HepG2 (cell line): ENCODE data around the gene HOXC4. TPM values are rescaled to one million over a fixed set of nuclear protein-coding genes. Genes with fewer than 3 reads are reported as not detected.

Source experiments
- ATAC-seq: fragments of 200-7000 bp; cut with Tn5 transposase; 3 replicates; pipeline ENCODE4 v1.9.1; 2020; ENCODE audit warnings: mild to moderate bottlenecking, moderate library complexity
- BruUV-seq: library from RNA; stranded (reverse); fragments of 400-500 nt; replicated peaks from 2 replicates; lab custom pipeline; 2021; lab: Mats Ljungman, UMichigan
- CTCF ChIA-PET: fragments of 300-600 bp; formaldehyde crosslinking; extraction: SDS; loops from one replicate; lab custom pipeline; 2021; ENCODE audit warnings: low total read pairs, inconsistent platforms, low intra/inter-chr PET ratio; lab: Yijun Ruan, JAX
- POLR2A ChIA-PET: fragments of 350-600 bp; sonication (Branson Sonifier 250); formaldehyde crosslinking; loops from one replicate; lab custom pipeline; 2020; ENCODE audit warnings: antibody characterized with exemption, inconsistent platforms; lab: Yijun Ruan, JAX
- DNase-seq: peaks from one replicate; pipeline ENCODE4 v3.0.0-alpha.2; 2015; ENCODE audit warnings: low spot score
- FAIRE-seq: peaks from 3 replicates; lab custom pipeline; 2011; peaks lifted over from hg19 to GRCh38; lab: Jason Lieb, UNC
- H2AFZ ChIP-seq: one replicate; pipeline ENCODE4 v1.6.1; 2011; ENCODE audit warnings: low read length, inconsistent platforms
- H3K27ac ChIP-seq: fragments of 300-600 bp; 3 replicates; pipeline ENCODE4 v1.8.0; 2011; ENCODE audit warnings: mixed run types, mild to moderate bottlenecking, mixed read lengths, low read length, inconsistent platforms; ENCODE audit not compliant: insufficient read depth; ENCODE audit errors: extremely low read length
- H3K27me3 ChIP-seq, 2 experiments: fragments of 200-600 bp in 1 of 2; 2 replicates in 1 of 2; 3 replicates in 1 of 2; pipeline versions ENCODE4 v1.6.0 to v1.8.0; 2011; ENCODE audit warnings: low read length in 2 of 2, mild to moderate bottlenecking in 2 of 2, moderate library complexity in 2 of 2, inconsistent platforms in 1 of 2; ENCODE audit not compliant: insufficient read depth in 2 of 2, control insufficient read depth in 1 of 2
- H3K36me3 ChIP-seq, 2 experiments: fragments of 200-600 bp in 1 of 2; replicated peaks in 1 of 2; 2 replicates in 1 of 2; 3 replicates in 1 of 2; pipeline versions ENCODE4 v1.5.1 to v1.8.0; 2011; ENCODE audit warnings: low read length in 2 of 2, inconsistent platforms in 1 of 2; ENCODE audit not compliant: insufficient read depth in 2 of 2, control insufficient read depth in 1 of 2
- H3K4me1 ChIP-seq: 2 replicates; pipeline ENCODE4 v1.5.1; 2012; ENCODE audit warnings: low read length, inconsistent platforms; ENCODE audit not compliant: insufficient read depth
- H3K4me2 ChIP-seq: 2 replicates; pipeline ENCODE4 v1.6.0; 2011; ENCODE audit warnings: low read depth, low read length, inconsistent platforms
- H3K4me3 ChIP-seq, 3 experiments: fragments of 200-600 bp in 1 of 3; sonication (generic), shearing (Covaris generic) in 1 of 3; replicated peaks in 1 of 3; 2 replicates each; pipeline ENCODE4 v1.5.1; 2011 to 2016; ENCODE audit warnings: low read length in 3 of 3, inconsistent platforms in 2 of 3, low read depth in 2 of 3, mild to moderate bottlenecking in 2 of 3, control low read depth in 1 of 3, mixed read lengths in 1 of 3; ENCODE audit not compliant: insufficient read depth in 1 of 3
- H3K79me2 ChIP-seq: one replicate; pipeline ENCODE4 v1.6.1; 2011; ENCODE audit warnings: low read length, inconsistent platforms; ENCODE audit not compliant: insufficient read depth
- H3K9ac ChIP-seq: 2 replicates; pipeline ENCODE4 v1.6.0; 2011; ENCODE audit warnings: mild to moderate bottlenecking, low read depth, low read length, inconsistent platforms; ENCODE audit not compliant: insufficient read depth
- H3K9me3 ChIP-seq: 2 replicates; pipeline ENCODE4 v1.5.1; 2012; ENCODE audit warnings: mild to moderate bottlenecking, low read length
- H4K20me1 ChIP-seq: 2 replicates; pipeline ENCODE4 v1.6.0; 2011; ENCODE audit warnings: inconsistent platforms, mild to moderate bottlenecking, low read length, moderate library complexity; ENCODE audit not compliant: insufficient read depth
- ZNF33B ChIP-seq: sonication (generic); formaldehyde crosslinking; IDR thresholded peaks from 2 replicates; pipeline ENCODE4 v1.5.1; 2020; ENCODE audit warnings: mild to moderate bottlenecking, missing genetic modification reagents
- WGBS: methylation state at CpG from one replicate; pipeline ENCODE4 v1.1.6; 2017; ENCODE audit warnings: low lambda C conversion rate; 5-methylcytosine and 5-hydroxymethylcytosine counted together
- in situ Hi-C: cut with HindIII; loops from 2 replicates; pipeline ENCODE4 v1.10.0; 2017; ENCODE audit warnings: low pct_unique_long_range_greater_than_20kb; ENCODE audit not compliant: extremely low pct_ligation_motif_present
- intact Hi-C: fragments of 100-400 bp; cut with micrococcal nuclease; formaldehyde crosslinking; loops from one replicate; pipeline ENCODE4 v1.10.0; 2022; ENCODE audit not compliant: unreplicated experiment
- polyA plus RNA-seq, 8 experiments: library from polyadenylated mRNA; depleted of rRNA in 3 of 8; stranded (reverse) in 7 of 8; unstranded in 1 of 8; fragments of >200 nt; fragmentation: Illumina TruSeq in 4 of 8; extraction: Trizol in 4 of 8; gene quantifications; 2 replicates each; pipeline versions ENCODE4 v1.2.1 to v1.2.3, GENCODE V29; 2011 to 2016; ENCODE audit warnings: low read depth in 4 of 8, missing spikeins in 1 of 8, mixed read lengths in 1 of 8; ENCODE audit not compliant: insufficient read depth in 1 of 8
- total RNA-seq, 5 experiments: library from RNA; depleted of rRNA; stranded (reverse); fragments of >200 nt; fragmentation: Illumina TruSeq; extraction: Trizol; gene quantifications; 2 replicates each; pipeline ENCODE4 v1.2.3, GENCODE V29; 2016; ENCODE audit warnings: low read depth in 1 of 5
- TF ChIP-seq, protein P1 (sequence below), 2 experiments: IDR thresholded peaks; 2 replicates each; pipeline ENCODE4 v1.6.1; 2011 to 2012; ENCODE audit warnings: low read length in 2 of 2, borderline replicate concordance in 1 of 2, low read depth in 1 of 2, mild to moderate bottlenecking in 1 of 2, moderate library complexity in 1 of 2
- TF ChIP-seq, protein P2 (sequence below): sonication (generic); formaldehyde crosslinking; IDR thresholded peaks from 2 replicates; pipeline ENCODE4 v1.4.0; 2020; ENCODE audit warnings: missing genetic modification reagents, borderline replicate concordance

HOXC4 gene
- total and polyA plus RNA-seq, 2 of the 13 experiments (the other 11 are each of a cell fraction or from before 2014, with no cell fraction given): not detected

GRCh38 chr12:54038284-54038870 is 15.3 kb upstream of the HOXC4 start:
- no peaks in the 10 kb centered on the region for H3K36me3 ChIP-seq
- POLR2A ChIA-PET: no interaction called here
- H4K20me1 ChIP-seq: no peaks in the 10 kb centered on the region
- no peak for FAIRE-seq
- BruUV-seq: no TSS peak
- 31% methylated on average over 3 of the region's 5 CpGs for WGBS
- in situ Hi-C loops (no loop called here), intact Hi-C loops (no loop called here)
- H3K4me1 ChIP-seq: no peaks in the 10 kb centered on the region
- no peak overlapping the region for H2AFZ ChIP-seq
- no peak overlapping the region for H3K27ac ChIP-seq
- no peak for DNase-seq
- H3K9ac ChIP-seq: no peak overlapping the region
- H3K27me3 ChIP-seq: peaks cover 8 to 59% of the 10 kb centered on the region in 2 experiments
- no peaks in the 10 kb centered on the region for H3K79me2 ChIP-seq
- CTCF ChIA-PET: no interaction called here
- TF ChIP-seq, protein P1, sequence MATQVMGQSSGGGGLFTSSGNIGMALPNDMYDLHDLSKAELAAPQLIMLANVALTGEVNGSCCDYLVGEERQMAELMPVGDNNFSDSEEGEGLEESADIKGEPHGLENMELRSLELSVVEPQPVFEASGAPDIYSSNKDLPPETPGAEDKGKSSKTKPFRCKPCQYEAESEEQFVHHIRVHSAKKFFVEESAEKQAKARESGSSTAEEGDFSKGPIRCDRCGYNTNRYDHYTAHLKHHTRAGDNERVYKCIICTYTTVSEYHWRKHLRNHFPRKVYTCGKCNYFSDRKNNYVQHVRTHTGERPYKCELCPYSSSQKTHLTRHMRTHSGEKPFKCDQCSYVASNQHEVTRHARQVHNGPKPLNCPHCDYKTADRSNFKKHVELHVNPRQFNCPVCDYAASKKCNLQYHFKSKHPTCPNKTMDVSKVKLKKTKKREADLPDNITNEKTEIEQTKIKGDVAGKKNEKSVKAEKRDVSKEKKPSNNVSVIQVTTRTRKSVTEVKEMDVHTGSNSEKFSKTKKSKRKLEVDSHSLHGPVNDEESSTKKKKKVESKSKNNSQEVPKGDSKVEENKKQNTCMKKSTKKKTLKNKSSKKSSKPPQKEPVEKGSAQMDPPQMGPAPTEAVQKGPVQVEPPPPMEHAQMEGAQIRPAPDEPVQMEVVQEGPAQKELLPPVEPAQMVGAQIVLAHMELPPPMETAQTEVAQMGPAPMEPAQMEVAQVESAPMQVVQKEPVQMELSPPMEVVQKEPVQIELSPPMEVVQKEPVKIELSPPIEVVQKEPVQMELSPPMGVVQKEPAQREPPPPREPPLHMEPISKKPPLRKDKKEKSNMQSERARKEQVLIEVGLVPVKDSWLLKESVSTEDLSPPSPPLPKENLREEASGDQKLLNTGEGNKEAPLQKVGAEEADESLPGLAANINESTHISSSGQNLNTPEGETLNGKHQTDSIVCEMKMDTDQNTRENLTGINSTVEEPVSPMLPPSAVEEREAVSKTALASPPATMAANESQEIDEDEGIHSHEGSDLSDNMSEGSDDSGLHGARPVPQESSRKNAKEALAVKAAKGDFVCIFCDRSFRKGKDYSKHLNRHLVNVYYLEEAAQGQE (IDR thresholded peaks at IDR 0.05; ENCODE audit: borderline replicate concordance in 1 of 2, low read depth in 1 of 2, low read length in 2 of 2): no peak
- TF ChIP-seq ZNF33B (CRISPR knock-in tag): no peak
- TF ChIP-seq, protein P2, sequence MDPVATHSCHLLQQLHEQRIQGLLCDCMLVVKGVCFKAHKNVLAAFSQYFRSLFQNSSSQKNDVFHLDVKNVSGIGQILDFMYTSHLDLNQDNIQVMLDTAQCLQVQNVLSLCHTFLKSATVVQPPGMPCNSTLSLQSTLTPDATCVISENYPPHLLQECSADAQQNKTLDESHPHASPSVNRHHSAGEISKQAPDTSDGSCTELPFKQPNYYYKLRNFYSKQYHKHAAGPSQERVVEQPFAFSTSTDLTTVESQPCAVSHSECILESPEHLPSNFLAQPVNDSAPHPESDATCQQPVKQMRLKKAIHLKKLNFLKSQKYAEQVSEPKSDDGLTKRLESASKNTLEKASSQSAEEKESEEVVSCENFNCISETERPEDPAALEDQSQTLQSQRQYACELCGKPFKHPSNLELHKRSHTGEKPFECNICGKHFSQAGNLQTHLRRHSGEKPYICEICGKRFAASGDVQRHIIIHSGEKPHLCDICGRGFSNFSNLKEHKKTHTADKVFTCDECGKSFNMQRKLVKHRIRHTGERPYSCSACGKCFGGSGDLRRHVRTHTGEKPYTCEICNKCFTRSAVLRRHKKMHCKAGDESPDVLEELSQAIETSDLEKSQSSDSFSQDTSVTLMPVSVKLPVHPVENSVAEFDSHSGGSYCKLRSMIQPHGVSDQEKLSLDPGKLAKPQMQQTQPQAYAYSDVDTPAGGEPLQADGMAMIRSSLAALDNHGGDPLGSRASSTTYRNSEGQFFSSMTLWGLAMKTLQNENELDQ (CRISPR knock-in tag): no peak
- H3K4me2 ChIP-seq: no peak overlapping the region
- H3K4me3 ChIP-seq: no peak overlapping the region
- no peaks in the 10 kb centered on the region for H3K9me3 ChIP-seq
- no peak for ATAC-seq
